Transverse colon (tissue), 4 donors: ENCODE results near the gene GCNA. TPM values are rescaled to one million over a fixed set of nuclear protein-coding genes. Genes with fewer than 3 reads are reported as not detected.
A peak's percentile ranks its signal among the peaks of the same experiment; 100 is the strongest.

ENCODE experiments used
- DNase-seq: peaks from one replicate; pipeline ENCODE4 v3.0.0-alpha.2; 2019
- H3K27ac ChIP-seq, 4 donors: fragments of 200-600 bp; sonication (generic); 2 replicates each; pipeline ENCODE4 v1.5.1; 2016 to 2018; ENCODE audit warnings: inconsistent platforms in 4 of 4
- H3K27me3 ChIP-seq: fragments of 200-600 bp; sonication (generic); 2 replicates; pipeline ENCODE4 v1.5.1; 2017; ENCODE audit warnings: inconsistent platforms
- H3K36me3 ChIP-seq, 4 donors: fragments of 200-600 bp; sonication (generic); 2 replicates each; pipeline ENCODE4 v1.5.1; 2017 to 2019; ENCODE audit warnings: inconsistent platforms in 4 of 4
- H3K4me1 ChIP-seq, 4 donors: fragments of 200-600 bp; sonication (generic); 2 replicates each; pipeline ENCODE4 v1.5.1; 2017 to 2020; ENCODE audit warnings: inconsistent platforms in 4 of 4
- H3K4me3 ChIP-seq, 4 donors: fragments of 200-600 bp; sonication (generic); 1 replicate in 1 of 4; 2 replicates in 3 of 4; pipeline versions ENCODE4 v1.5.1 to v1.6.1; 2017 to 2019; ENCODE audit warnings: inconsistent platforms in 4 of 4
- H3K9me3 ChIP-seq, 2 donors: fragments of 200-600 bp; sonication (generic); 2 replicates each; pipeline ENCODE4 v1.5.1; 2017 to 2019; ENCODE audit warnings: inconsistent platforms in 2 of 2
- EP300 ChIP-seq: sonication (generic); formaldehyde crosslinking; IDR thresholded peaks from one replicate; pipeline ENCODE4 v1.6.1; 2017; ENCODE audit warnings: antibody characterized with exemption, low read depth
- POLR2A ChIP-seq: fragments of 450-650 bp; IDR thresholded peaks from one replicate; pipeline ENCODE4 v1.6.1; 2016; ENCODE audit warnings: antibody characterized with exemption, mild to moderate bottlenecking, moderate library complexity
- POLR2AphosphoS5 ChIP-seq, 3 donors: sonication (generic); formaldehyde crosslinking; IDR thresholded peaks; one replicate each; pipeline ENCODE4 v1.6.1; 2016; ENCODE audit warnings: antibody characterized with exemption in 3 of 3
- WGBS, 2 donors: methylation state at CpG; one replicate each; pipeline ENCODE4 v1.1.5; 2018; ENCODE audit warnings: low coverage in 1 of 2; 5-methylcytosine and 5-hydroxymethylcytosine counted together
- in situ Hi-C, 4 donors: fragments of 200-750 bp; cut with MboI; loops; one replicate each; pipeline versions ENCODE4 v1.15.0 to v1.15.1; 2017; ENCODE audit warnings: low sequenced_read_pairs in 3 of 4, low pct_ligation_motif_present in 1 of 4, low pct_unique_long_range_greater_than_20kb in 1 of 4
- intact Hi-C: fragments of 100-400 bp; cut with DNase I; formaldehyde crosslinking; loops from one replicate; pipeline ENCODE4 v1.15.1; 2023; ENCODE audit warnings: low total_unique reads
- total RNA-seq, 4 donors: library from RNA; depleted of rRNA; stranded (reverse); fragments of >200 nt; gene quantifications; one replicate each; pipeline ENCODE4 v1.1.0, GENCODE V29; 2016
- TF ChIP-seq, protein P1 (sequence below), 5 experiments: fragments of 200-600 bp in 3 of 5; fragments of 450-650 bp in 2 of 5; sonication (generic) in 3 of 5; IDR thresholded peaks; 1 replicate in 2 of 5; 2 replicates in 3 of 5; pipeline ENCODE4 v1.5.1; 2016 to 2017; ENCODE audit warnings: antibody characterized with exemption in 5 of 5, inconsistent platforms in 3 of 5, mild to moderate bottlenecking in 2 of 5, moderate library complexity in 1 of 5

Gene GCNA
- total RNA-seq, result 1 to 10 TPM; 1.9 to 3.7 (median 3.0) TPM

- in situ Hi-C loops, result no loop called here
- DNase-seq, result no peak
- H3K27me3 ChIP-seq, result no peaks in the 10 kb centered on the region
- no peak within 1 kb of the TSS for H3K27ac ChIP-seq
- 93 to 100% methylated on average over 12 to 48 of the region's 48 CpGs for WGBS, 2 donors
- no peak within 1 kb of the TSS for H3K4me3 ChIP-seq
- H3K36me3 ChIP-seq, result peaks cover 0 to 5% (median 0%) of the 10 kb centered on the region in 4 donors
- intact Hi-C loops, result no loop called here
- TF ChIP-seq POLR2AphosphoS5 (IDR thresholded peaks at IDR 0.05), result no peak
- TF ChIP-seq, protein P1, sequence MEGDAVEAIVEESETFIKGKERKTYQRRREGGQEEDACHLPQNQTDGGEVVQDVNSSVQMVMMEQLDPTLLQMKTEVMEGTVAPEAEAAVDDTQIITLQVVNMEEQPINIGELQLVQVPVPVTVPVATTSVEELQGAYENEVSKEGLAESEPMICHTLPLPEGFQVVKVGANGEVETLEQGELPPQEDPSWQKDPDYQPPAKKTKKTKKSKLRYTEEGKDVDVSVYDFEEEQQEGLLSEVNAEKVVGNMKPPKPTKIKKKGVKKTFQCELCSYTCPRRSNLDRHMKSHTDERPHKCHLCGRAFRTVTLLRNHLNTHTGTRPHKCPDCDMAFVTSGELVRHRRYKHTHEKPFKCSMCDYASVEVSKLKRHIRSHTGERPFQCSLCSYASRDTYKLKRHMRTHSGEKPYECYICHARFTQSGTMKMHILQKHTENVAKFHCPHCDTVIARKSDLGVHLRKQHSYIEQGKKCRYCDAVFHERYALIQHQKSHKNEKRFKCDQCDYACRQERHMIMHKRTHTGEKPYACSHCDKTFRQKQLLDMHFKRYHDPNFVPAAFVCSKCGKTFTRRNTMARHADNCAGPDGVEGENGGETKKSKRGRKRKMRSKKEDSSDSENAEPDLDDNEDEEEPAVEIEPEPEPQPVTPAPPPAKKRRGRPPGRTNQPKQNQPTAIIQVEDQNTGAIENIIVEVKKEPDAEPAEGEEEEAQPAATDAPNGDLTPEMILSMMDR (IDR thresholded peaks at IDR 0.05), result no peak
- TF ChIP-seq EP300, result no peak
- no peak for TF ChIP-seq POLR2A
- H3K9me3 ChIP-seq, result no peaks in the 10 kb centered on the region
- H3K4me1 ChIP-seq, result no peaks in the 10 kb centered on the region
Observed at GRCh38 chrX:71578253-71579135, at the start of gene GCNA. Gene GCNA (plus strand): TSS chrX:71578437. CDS start chrX:71580822, 2,385 bp downstream.

DNA sequence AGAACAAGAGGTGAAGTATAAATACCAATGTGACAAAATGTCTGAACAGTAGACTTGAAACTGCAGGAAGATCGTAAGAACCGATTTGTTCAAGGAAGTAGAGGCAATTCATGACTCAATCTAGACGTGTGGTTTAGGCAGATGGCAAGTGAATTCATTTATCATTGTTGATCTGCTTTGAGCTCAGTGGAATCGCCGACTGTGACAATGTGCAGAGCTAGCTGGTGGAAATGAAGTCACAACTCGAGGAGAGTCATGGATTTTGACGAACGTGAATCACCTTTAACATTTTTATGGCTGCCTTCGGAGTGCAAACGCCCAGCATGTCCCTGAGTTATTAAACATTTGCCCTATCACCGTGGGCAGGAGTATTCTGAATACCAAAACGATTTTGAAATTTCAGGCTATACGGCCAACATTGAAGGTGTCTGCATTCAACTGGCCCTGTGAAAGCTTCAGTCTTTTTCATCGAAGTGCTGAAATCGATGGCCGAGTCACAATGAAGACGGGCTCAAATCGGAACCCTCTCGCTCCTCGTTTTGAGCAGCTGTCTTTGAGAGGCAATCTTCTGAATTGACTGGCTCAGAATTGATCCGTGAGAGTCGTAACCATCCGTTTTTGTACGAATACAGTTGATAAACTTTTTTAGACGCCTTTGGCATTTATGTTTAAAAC is 46.0 kb upstream of the GCNA start:
- Histone ChIP-seq H3K9me3 (no peaks in the 10 kb centered on the region), H3K4me3 (peak overlapping the region in 3 of 4 donors; percentile 46 to 83 (median 77)), H3K36me3 (no peaks in the 10 kb centered on the region), H3K27ac (peak overlapping the region; percentile 87 to 94 (median 93)), H3K4me1 (peaks cover 0 to 15% (median under 1%) of the 10 kb centered on the region in 4 donors), H3K27me3 (no peaks in the 10 kb centered on the region)
- TF ChIP-seq, protein P1 (IDR thresholded peaks at IDR 0.05), result no peak
- peak; percentile 14 to 66 (median 47) for TF ChIP-seq POLR2AphosphoS5 (IDR thresholded peaks at IDR 0.05)
- intact Hi-C loops, result no loop called here
- peak; percentile 41 for DNase-seq
- 0 to 49% methylated on average over 13 to 25 of the region's 25 CpGs for WGBS, 2 donors
- in situ Hi-C loops, result no loop called here

DNA sequence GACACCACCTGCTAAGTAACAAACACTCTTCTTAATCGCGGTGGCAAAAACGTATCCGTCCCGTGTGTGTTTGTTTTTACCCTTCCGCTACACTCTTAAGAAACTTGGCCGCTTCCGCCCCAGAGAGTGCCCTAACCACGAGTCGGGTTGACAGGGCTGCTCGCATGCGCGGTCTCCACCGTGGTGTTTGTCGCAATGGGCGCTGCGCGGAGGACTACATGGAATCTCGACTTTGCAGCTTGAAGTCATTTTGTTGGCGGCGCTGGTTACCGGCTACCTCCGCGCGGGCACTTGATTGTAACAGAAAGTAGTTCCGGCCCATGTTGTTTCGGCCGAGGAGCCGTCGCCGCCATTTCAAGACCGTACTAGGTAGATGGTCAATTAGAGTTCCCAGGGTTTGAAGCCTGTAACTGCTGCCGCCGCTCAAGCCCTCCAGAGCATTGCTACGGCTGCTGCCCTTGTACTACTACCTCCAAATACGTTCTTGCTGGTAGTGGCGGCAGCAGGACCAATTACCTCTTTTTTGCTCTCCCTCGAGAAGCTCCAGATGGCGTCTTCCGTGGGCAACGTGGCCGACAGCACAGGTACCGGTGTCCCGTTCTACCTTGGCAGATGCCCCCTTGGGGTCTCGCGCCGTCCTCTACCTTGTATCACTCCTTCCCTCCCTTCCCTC is 45.3 kb upstream of the GCNA start, which contains the start of gene OGT:
Gene OGT (plus strand): TSS at position 352 of the 673 bp plus-strand sequence. CDS start 196 bp downstream, at position 548.
- no peaks in the 10 kb centered on the region for H3K36me3 ChIP-seq
- 49% methylated on average over 47 of the region's 47 CpGs; no CpG with 5 or more reads in 1 of the 2 donors for WGBS, 2 donors
- peak; percentile 95 for DNase-seq
- H3K27ac ChIP-seq, result peak within 1 kb of the TSS; percentile 87 to 94 (median 93)
- no peaks in the 10 kb centered on the region for H3K27me3 ChIP-seq
- in situ Hi-C loops (no loop called here), intact Hi-C loops (no loop called here)
- peak within 1 kb of the TSS; percentile 46 to 83 (median 64) for H3K4me3 ChIP-seq
- peaks cover 0 to 20% (median under 1%) of the 10 kb centered on the region in 4 donors for H3K4me1 ChIP-seq
- no peak for TF ChIP-seq EP300
- peak; percentile 81 for TF ChIP-seq POLR2A
- peak; percentile 82 to 89 (median 86) for TF ChIP-seq POLR2AphosphoS5 (IDR thresholded peaks at IDR 0.05)
- TF ChIP-seq, protein P1 (IDR thresholded peaks at IDR 0.05), result no peak
- no peaks in the 10 kb centered on the region for H3K9me3 ChIP-seq

- TF ChIP-seq POLR2AphosphoS5 (IDR thresholded peaks at IDR 0.05) (no peak), EP300 (no peak), POLR2A (no peak)
- TF ChIP-seq, protein P1 (IDR thresholded peaks at IDR 0.05), result no peak
- H3K9me3 ChIP-seq, result no peaks in the 10 kb centered on the region
- WGBS, 2 donors, result 42% methylated on average over 12 of the region's 12 CpGs; no CpG with 5 or more reads in 1 of the 2 donors
Observed at GRCh38 chrX:71533516-71533850, 44.8 kb upstream of the GCNA start.

More at GRCh38 chrX:71533516-71533850, 44.8 kb upstream of the GCNA start:
- DNase-seq, result no peak
- H3K4me3 ChIP-seq, result peak overlapping the region; percentile 46 to 83 (median 64)
- H3K27me3 ChIP-seq, result no peaks in the 10 kb centered on the region
- H3K27ac ChIP-seq, result peak overlapping the region; percentile 87 to 94 (median 93)
- in situ Hi-C loops (no loop called here), intact Hi-C loops (no loop called here)
- H3K36me3 ChIP-seq, result no peaks in the 10 kb centered on the region
- peaks cover 0 to 26% (median under 1%) of the 10 kb centered on the region in 4 donors for H3K4me1 ChIP-seq
